ENCODE results near the gene DGKQ. TPM values are rescaled to one million over a fixed set of nuclear protein-coding genes. Genes with fewer than 3 reads are reported as not detected.

DGKQ gene
- total and polyA plus RNA-seq, 2 of the 8 experiments (the other 6 are each of a cell fraction or from before 2014, with no cell fraction given), result 7.3 to 9.7 TPM

- H3K56ac ChIP-seq (replicated peaks; ENCODE audit: insufficient read length, low read depth, low read length), result no peak overlapping the region
- H3K9me3 ChIP-seq (ENCODE audit: insufficient read depth in 2 of 2, low read depth in 1 of 2, low read length in 1 of 2), result no peaks in the 10 kb centered on the region
- no peak overlapping the region for H3K4me2 ChIP-seq (ENCODE audit: insufficient read depth in 1 of 2, low read depth in 2 of 2, low read length in 2 of 2)
- no peak overlapping the region for H2AFZ ChIP-seq (ENCODE audit: low read length)
- TF ChIP-seq GABPA (IDR thresholded peaks at IDR 0.05; ENCODE audit: borderline replicate concordance, insufficient read depth, low read length) (0 out of 2 replicates have a peak, but pooled peaks have one; percentile 7), ASH2L (IDR thresholded peaks at IDR 0.05; ENCODE audit: low read length) (no peak)
- no peaks in the 10 kb centered on the region for H3K79me2 ChIP-seq (ENCODE audit: control insufficient read depth in 1 of 2, insufficient read depth in 2 of 2, low read length in 2 of 2)
- H2AK5ac ChIP-seq (ENCODE audit: low read depth, low read length), result no peak overlapping the region
- POLR2A ChIA-PET (ENCODE audit: partially characterized antibody), result no interaction called here
- 0 out of 7 replicates have a peak, but pooled peaks cover 0 to 5% (median 0%) of the 10 kb centered on the region in 4 experiments for H3K27me3 ChIP-seq (replicated peaks in 1 of 4; ENCODE audit: control insufficient read depth in 3 of 4, extremely low read depth in 1 of 4, insufficient read depth in 3 of 4, low read length in 3 of 4)
- H2BK5ac ChIP-seq (ENCODE audit: low read depth, low read length), result no peak overlapping the region
- DNase-seq (ENCODE audit: low read depth in 1 of 2, low spot score in 2 of 2) (no peak), FAIRE-seq (no peak)
- H3K9ac ChIP-seq (replicated peaks in 1 of 4; ENCODE audit: extremely low read depth in 1 of 4, low read depth in 3 of 4, low read length in 3 of 4), result no peak overlapping the region
- H3K18ac ChIP-seq (ENCODE audit: extremely low read depth, low read length), result no peak overlapping the region
- no peak overlapping the region for H2BK20ac ChIP-seq (ENCODE audit: low read length)
- no peak overlapping the region for H2BK120ac ChIP-seq (replicated peaks; ENCODE audit: low read depth, low read length)
- WGBS, 2 experiments (ENCODE audit: extremely low coverage in 1 of 2, insufficient coverage in 1 of 2, insufficient read length in 1 of 2, insufficient replicate concordance in 2 of 2, low coverage in 1 of 2, low lambda C conversion rate in 2 of 2, missing lambda C conversion rate in 1 of 2), result 90% methylated on average over 24 of the region's 46 CpGs; no CpG with 5 or more reads in 1 of the 2 experiments
- H3K14ac ChIP-seq (ENCODE audit: insufficient read length), result no peak overlapping the region
- CTCF ChIA-PET (ENCODE audit: partially characterized antibody), result interaction anchor here (0.9 to 1.1 kb wide), 2 partner anchors 82 to 726 kb away, joined by 3 read pairs; no protein-coding TSS in a partner anchor
- H4K20me1 ChIP-seq (replicated peaks in 1 of 2; ENCODE audit: control insufficient read depth in 1 of 2, insufficient read depth in 2 of 2, low read length in 2 of 2), result peaks cover 2 to 22% of the 10 kb centered on the region in 2 experiments
- H3K23ac ChIP-seq (ENCODE audit: insufficient read length), result no peak overlapping the region
- no peak overlapping the region for H3K4me3 ChIP-seq (ENCODE audit: extremely low read depth in 1 of 4, insufficient read depth in 2 of 4, low read depth in 3 of 4, low read length in 4 of 4)
- H2BK12ac ChIP-seq (ENCODE audit: low read depth, low read length), result no peak overlapping the region
- H3K23me2 ChIP-seq (ENCODE audit: low read depth, low read length), result no peaks in the 10 kb centered on the region; the same call in 1 of the 2 replicates
- H2BK15ac ChIP-seq (ENCODE audit: low read length), result no peak overlapping the region
- no peak overlapping the region for H4K8ac ChIP-seq (ENCODE audit: extremely low read depth, insufficient read depth, low read length)
- no peak overlapping the region for H3K27ac ChIP-seq (ENCODE audit: low read depth, low read length)
- H3K79me1 ChIP-seq (ENCODE audit: low read depth, low read length), result peaks cover 4% of the 10 kb centered on the region; the same call in 1 of the 2 replicates
- peaks cover 0 to 9% (median 8%) of the 10 kb centered on the region in 4 experiments; a peak in 5 of 8 replicates for H3K36me3 ChIP-seq (ENCODE audit: control insufficient read depth in 2 of 4, insufficient read depth in 4 of 4, low read length in 3 of 4)
- H4K91ac ChIP-seq (replicated peaks; ENCODE audit: insufficient read length, low read length), result no peak overlapping the region
- no peak overlapping the region for H4K5ac ChIP-seq (ENCODE audit: insufficient read length, low read depth, low read length)
- peaks cover 0 to 10% (median 5%) of the 10 kb centered on the region in 4 experiments; a peak in 5 of 7 replicates for H3K4me1 ChIP-seq (replicated peaks in 1 of 4; ENCODE audit: control insufficient read depth in 3 of 4, insufficient read depth in 4 of 4, low read length in 3 of 4)
- H3K4ac ChIP-seq (replicated peaks; ENCODE audit: insufficient read length, low read depth, low read length), result peak overlapping the region; percentile 21
These were observed 48.8 kb upstream of the DGKQ start for GRCh38 chr4:1022051-1022738.

Measured in H1 (cell line).